HepG2 (cell line): ENCODE results near the gene RALY. TPM values are rescaled to one million over a fixed set of nuclear protein-coding genes. Genes with fewer than 3 reads are reported as not detected.

ENCODE experiments used
- ATAC-seq: fragments of 200-7000 bp; cut with Tn5 transposase; 3 replicates; pipeline ENCODE4 v1.9.1; 2020; ENCODE audit warnings: mild to moderate bottlenecking, moderate library complexity
- BruUV-seq: library from RNA; stranded (reverse); fragments of 400-500 nt; replicated peaks from 2 replicates; lab custom pipeline; 2021; lab: Mats Ljungman, UMichigan
- CTCF ChIA-PET: fragments of 300-600 bp; formaldehyde crosslinking; extraction: SDS; loops from one replicate; lab custom pipeline; 2021; ENCODE audit warnings: low total read pairs, inconsistent platforms, low intra/inter-chr PET ratio; lab: Yijun Ruan, JAX
- POLR2A ChIA-PET: fragments of 350-600 bp; sonication (Branson Sonifier 250); formaldehyde crosslinking; loops from one replicate; lab custom pipeline; 2020; ENCODE audit warnings: antibody characterized with exemption, inconsistent platforms; lab: Yijun Ruan, JAX
- DNase-seq: peaks from one replicate; pipeline ENCODE4 v3.0.0-alpha.2; 2015; ENCODE audit warnings: low spot score
- FAIRE-seq: peaks from 3 replicates; lab custom pipeline; 2011; peaks lifted over from hg19 to GRCh38; lab: Jason Lieb, UNC
- H2AFZ ChIP-seq: one replicate; pipeline ENCODE4 v1.6.1; 2011; ENCODE audit warnings: low read length, inconsistent platforms
- H3K27ac ChIP-seq: fragments of 300-600 bp; 3 replicates; pipeline ENCODE4 v1.8.0; 2011; ENCODE audit warnings: mixed run types, mild to moderate bottlenecking, mixed read lengths, low read length, inconsistent platforms; ENCODE audit not compliant: insufficient read depth; ENCODE audit errors: extremely low read length
- H3K27me3 ChIP-seq, 2 experiments: fragments of 200-600 bp in 1 of 2; 2 replicates in 1 of 2; 3 replicates in 1 of 2; pipeline versions ENCODE4 v1.6.0 to v1.8.0; 2011; ENCODE audit warnings: low read length in 2 of 2, mild to moderate bottlenecking in 2 of 2, moderate library complexity in 2 of 2, inconsistent platforms in 1 of 2; ENCODE audit not compliant: insufficient read depth in 2 of 2, control insufficient read depth in 1 of 2
- H3K36me3 ChIP-seq, 2 experiments: fragments of 200-600 bp in 1 of 2; replicated peaks in 1 of 2; 2 replicates in 1 of 2; 3 replicates in 1 of 2; pipeline versions ENCODE4 v1.5.1 to v1.8.0; 2011; ENCODE audit warnings: low read length in 2 of 2, inconsistent platforms in 1 of 2; ENCODE audit not compliant: insufficient read depth in 2 of 2, control insufficient read depth in 1 of 2
- H3K4me1 ChIP-seq: 2 replicates; pipeline ENCODE4 v1.5.1; 2012; ENCODE audit warnings: low read length, inconsistent platforms; ENCODE audit not compliant: insufficient read depth
- H3K4me2 ChIP-seq: 2 replicates; pipeline ENCODE4 v1.6.0; 2011; ENCODE audit warnings: low read depth, low read length, inconsistent platforms
- H3K4me3 ChIP-seq, 3 experiments: fragments of 200-600 bp in 1 of 3; sonication (generic), shearing (Covaris generic) in 1 of 3; replicated peaks in 1 of 3; 2 replicates each; pipeline ENCODE4 v1.5.1; 2011 to 2016; ENCODE audit warnings: low read length in 3 of 3, inconsistent platforms in 2 of 3, low read depth in 2 of 3, mild to moderate bottlenecking in 2 of 3, control low read depth in 1 of 3, mixed read lengths in 1 of 3; ENCODE audit not compliant: insufficient read depth in 1 of 3
- H3K79me2 ChIP-seq: one replicate; pipeline ENCODE4 v1.6.1; 2011; ENCODE audit warnings: low read length, inconsistent platforms; ENCODE audit not compliant: insufficient read depth
- H3K9ac ChIP-seq: 2 replicates; pipeline ENCODE4 v1.6.0; 2011; ENCODE audit warnings: mild to moderate bottlenecking, low read depth, low read length, inconsistent platforms; ENCODE audit not compliant: insufficient read depth
- H3K9me3 ChIP-seq: 2 replicates; pipeline ENCODE4 v1.5.1; 2012; ENCODE audit warnings: mild to moderate bottlenecking, low read length
- H4K20me1 ChIP-seq: 2 replicates; pipeline ENCODE4 v1.6.0; 2011; ENCODE audit warnings: inconsistent platforms, mild to moderate bottlenecking, low read length, moderate library complexity; ENCODE audit not compliant: insufficient read depth
- MAFF ChIP-seq: IDR thresholded peaks from 2 replicates; pipeline ENCODE4 v1.6.1; 2011; ENCODE audit warnings: low read depth, low read length, improper control_type of control experiment
- MAFK ChIP-seq, 2 experiments: IDR thresholded peaks in 1 of 2; conservative IDR thresholded peaks in 1 of 2; 2 replicates each; pipeline ENCODE4 v1.6.1; 2011; ENCODE audit warnings: improper control_type of control experiment in 2 of 2, low read length in 2 of 2
- TSC22D2 ChIP-seq: sonication (generic); formaldehyde crosslinking; IDR thresholded peaks from 2 replicates; pipeline ENCODE4 v1.5.1; 2020; ENCODE audit warnings: missing genetic modification reagents, mild to moderate bottlenecking, borderline replicate concordance
- ZNF343 ChIP-seq: sonication (generic); formaldehyde crosslinking; IDR thresholded peaks from 2 replicates; pipeline ENCODE4 v1.4.0; 2020; ENCODE audit warnings: mild to moderate bottlenecking, missing genetic modification reagents
- WGBS: methylation state at CpG from one replicate; pipeline ENCODE4 v1.1.6; 2017; ENCODE audit warnings: low lambda C conversion rate; 5-methylcytosine and 5-hydroxymethylcytosine counted together
- in situ Hi-C: cut with HindIII; loops from 2 replicates; pipeline ENCODE4 v1.10.0; 2017; ENCODE audit warnings: low pct_unique_long_range_greater_than_20kb; ENCODE audit not compliant: extremely low pct_ligation_motif_present
- intact Hi-C: fragments of 100-400 bp; cut with micrococcal nuclease; formaldehyde crosslinking; loops from one replicate; pipeline ENCODE4 v1.10.0; 2022; ENCODE audit not compliant: unreplicated experiment
- polyA plus RNA-seq, 8 experiments: library from polyadenylated mRNA; depleted of rRNA in 3 of 8; stranded (reverse) in 7 of 8; unstranded in 1 of 8; fragments of >200 nt; fragmentation: Illumina TruSeq in 4 of 8; extraction: Trizol in 4 of 8; gene quantifications; 2 replicates each; pipeline versions ENCODE4 v1.2.1 to v1.2.3, GENCODE V29; 2011 to 2016; ENCODE audit warnings: low read depth in 4 of 8, missing spikeins in 1 of 8, mixed read lengths in 1 of 8; ENCODE audit not compliant: insufficient read depth in 1 of 8
- total RNA-seq, 5 experiments: library from RNA; depleted of rRNA; stranded (reverse); fragments of >200 nt; fragmentation: Illumina TruSeq; extraction: Trizol; gene quantifications; 2 replicates each; pipeline ENCODE4 v1.2.3, GENCODE V29; 2016; ENCODE audit warnings: low read depth in 1 of 5

RALY gene
- total and polyA plus RNA-seq, 2 of the 13 experiments (the other 11 are each of a cell fraction or from before 2014, with no cell fraction given): 178 to 186 TPM

- Histone ChIP-seq H3K79me2 (no peaks in the 10 kb centered on the region), H2AFZ (no peak overlapping the region), H3K9ac (no peak overlapping the region), H3K36me3 (no peaks in the 10 kb centered on the region), H3K9me3 (no peaks in the 10 kb centered on the region), H4K20me1 (no peaks in the 10 kb centered on the region), H3K4me2 (no peak overlapping the region), H3K4me3 (no peak overlapping the region), H3K27me3 (peaks cover 3 to 22% of the 10 kb centered on the region in 2 experiments; a peak in 2 of 5 replicates), H3K27ac (no peak overlapping the region), H3K4me1 (no peaks in the 10 kb centered on the region)
- no peak for TF ChIP-seq TSC22D2
- peak; percentile 80 to 83 for TF ChIP-seq MAFK (conservative IDR thresholded peaks at IDR 0.05 in 1 of 2, IDR thresholded peaks at IDR 0.05 in 1 of 2; ENCODE audit: low read length in 2 of 2)
- peak; percentile 72 for TF ChIP-seq MAFF
- ATAC-seq (no peak; the same call in 2 of the 3 replicates), DNase-seq (no peak), FAIRE-seq (no peak)
- no TSS peak for BruUV-seq
- in situ Hi-C loops (no loop called here), intact Hi-C loops (no loop called here)
- ChIA-PET CTCF (no interaction called here), POLR2A (interaction anchor here (0.9 to 2.4 kb wide), 2 partner anchors 9 to 22 kb away, joined by 4 to 10 read pairs; partner anchors contain the start of gene RALY)
- WGBS: 33% methylated on average over 6 of the region's 6 CpGs
These were observed 22.4 kb upstream of the RALY start for GRCh38 chr20:33971147-33971975.

GRCh38 chr20:33976959-33977358 is 16.8 kb upstream of the RALY start:
- no peaks in the 10 kb centered on the region for H3K79me2 ChIP-seq
- no peaks in the 10 kb centered on the region for H3K36me3 ChIP-seq
- BruUV-seq: no TSS peak
- ATAC-seq: no peak
- POLR2A ChIA-PET: no interaction called here
- H3K4me1 ChIP-seq: no peaks in the 10 kb centered on the region
- H3K4me3 ChIP-seq: no peak overlapping the region
- no peak overlapping the region for H3K27ac ChIP-seq
- no peak overlapping the region for H3K4me2 ChIP-seq
- H2AFZ ChIP-seq: no peak overlapping the region
- intact Hi-C loops: no loop called here
- no peak overlapping the region for H3K9ac ChIP-seq
- DNase-seq: no peak
- FAIRE-seq: no peak
- no peak for TF ChIP-seq ZNF343
- TF ChIP-seq, all 625 proteins: peak for 0
- Histone ChIP-seq H4K20me1 (no peaks in the 10 kb centered on the region), H3K27me3 (peaks cover 0 to 19% of the 10 kb centered on the region in 2 experiments; a peak in 1 of 5 replicates), H3K9me3 (peaks cover 6% of the 10 kb centered on the region)
- in situ Hi-C loops: no loop called here
- CTCF ChIA-PET: no interaction called here
